NCI-H226 (cell line): ENCODE results near the gene ARID3B.
"Not testable (repeated sequence)": the region's sequence is repeated elsewhere in the genome, so short reads cannot be mapped to it uniquely, and the experiment has no call there.

Experiments
- DNase-seq: peaks from one replicate; pipeline ENCODE4 v3.0.0-alpha.2; 2015

Gene ARID3B

GRCh38 chr15:74624020-74624602 is 83.1 kb downstream of the ARID3B start:
- DNase-seq, result no peak

GRCh38 chr15:74625693-74626092 is 84.7 kb downstream of the ARID3B start:
- DNase-seq, result no peak

- DNase-seq, result no peak
Measured at GRCh38 chr15:74626336-74626735, 85.3 kb downstream of the ARID3B start.

- DNase-seq, result no peak
Measured at GRCh38 chr15:74626752-74627692, 86.0 kb downstream of the ARID3B start.

- no peak for DNase-seq
Measured at GRCh38 chr15:74627766-74628165, 86.7 kb downstream of the ARID3B start.

GRCh38 chr15:74628199-74628598 is 87.2 kb downstream of the ARID3B start:
- no peak for DNase-seq

- no peak for DNase-seq
Measured at GRCh38 chr15:74628949-74629348, 87.9 kb downstream of the ARID3B start.

GRCh38 chr15:74629696-74630095 is 88.7 kb downstream of the ARID3B start:
- not testable (repeated sequence) for DNase-seq

GRCh38 chr15:74630284-74631086 is 89.5 kb downstream of the ARID3B start:
- no peak for DNase-seq

- no peak for DNase-seq
Measured at GRCh38 chr15:74631087-74631385, 90.0 kb downstream of the ARID3B start.

GRCh38 chr15:74631408-74631807 is 90.4 kb downstream of the ARID3B start:
- DNase-seq, result no peak

- peak; percentile 38 for DNase-seq
Measured at GRCh38 chr15:74631935-74632560, 91.0 kb downstream of the ARID3B start.

- no peak for DNase-seq
Measured at GRCh38 chr15:74632601-74633000, 91.6 kb downstream of the ARID3B start.

GRCh38 chr15:74633781-74634180 is 92.8 kb downstream of the ARID3B start:
- DNase-seq, result no peak

- peak; percentile 47 for DNase-seq
Measured at GRCh38 chr15:74635228-74635627, 94.2 kb downstream of the ARID3B start.

GRCh38 chr15:74636984-74637383 is 96.0 kb downstream of the ARID3B start:
- no peak for DNase-seq

GRCh38 chr15:74641151-74641550 is 100.1 kb downstream of the ARID3B start:
- DNase-seq, result no peak

GRCh38 chr15:74642348-74642733 is 101.3 kb downstream of the ARID3B start:
- no peak for DNase-seq

GRCh38 chr15:74642734-74643664 is 102.0 kb downstream of the ARID3B start:
- no peak for DNase-seq

GRCh38 chr15:74643665-74644204 is 102.7 kb downstream of the ARID3B start:
- no peak for DNase-seq

- DNase-seq, result no peak
Measured at GRCh38 chr15:74646480-74646879, 105.5 kb downstream of the ARID3B start.
